Gastroesophageal sphincter (tissue), 3 donors: ENCODE results near the gene SLC2A1.

ENCODE experiments used
- CTCF ChIP-seq, 4 experiments: fragments of 200-600 bp in 2 of 4; fragments of 450-650 bp in 2 of 4; sonication (generic) in 1 of 4; IDR thresholded peaks; one replicate each; pipeline ENCODE4 v1.5.1; 2017 to 2019; ENCODE audit warnings: antibody characterized with exemption in 4 of 4, mild to moderate bottlenecking in 2 of 4, moderate library complexity in 2 of 4
- EP300 ChIP-seq: sonication (generic); formaldehyde crosslinking; IDR thresholded peaks from one replicate; pipeline ENCODE4 v1.6.1; 2017; ENCODE audit warnings: antibody characterized with exemption, mild to moderate bottlenecking

- TF ChIP-seq CTCF (IDR thresholded peaks at IDR 0.05) (no peak), EP300 (no peak)
Observed at GRCh38 chr1:42961312-42962091, 2.8 kb upstream of the SLC2A1 start.
